Mucosa of descending colon (tissue), 3 donors: ENCODE measurements around the gene QRFPR. TPM values are rescaled to one million over a fixed set of nuclear protein-coding genes. Genes with fewer than 3 reads are reported as not detected.

Experiments
- ATAC-seq: fragments of 200-7000 bp; cut with Tn5 transposase; one replicate; pipeline ENCODE4 v1.9.1; 2020; ENCODE audit warnings: mild to moderate bottlenecking, moderate library complexity
- DNase-seq, 3 donors: peaks; one replicate each; pipeline ENCODE4 v3.0.0-alpha.2; 2020
- H3K36me3 ChIP-seq: fragments of 200-600 bp; one replicate; pipeline ENCODE4 v1.8.0; 2021; ENCODE audit warnings: low read depth, mild to moderate bottlenecking
- H3K4me1 ChIP-seq: fragments of 200-600 bp; one replicate; pipeline ENCODE4 v1.8.0; 2021; ENCODE audit warnings: low read depth, mild to moderate bottlenecking
- H3K4me3 ChIP-seq: fragments of 200-600 bp; one replicate; pipeline ENCODE4 v1.8.0; 2021; ENCODE audit warnings: mild to moderate bottlenecking
- H3K9me3 ChIP-seq: fragments of 200-600 bp; one replicate; pipeline ENCODE4 v1.8.0; 2021; ENCODE audit warnings: mild to moderate bottlenecking
- intact Hi-C, 2 donors: fragments of 100-400 bp; cut with DNase I in 1 of 2; cut with micrococcal nuclease in 1 of 2; formaldehyde crosslinking; loops; one replicate each; pipeline versions ENCODE4 v1.11.0 to v1.11.1; 2022; cut with DNase I, micrococcal nuclease
- total RNA-seq, 3 donors: library from RNA; stranded (reverse); fragmentation: NEBNext Ultra II Directional in 2 of 3; extraction: Animal tissue kit (Norgen Biotek cat#: 25700) in 2 of 3; gene quantifications; one replicate each; pipeline versions ENCODE4 v1.2.1 to v1.2.4, GENCODE V29; 2021 to 2023
- TF ChIP-seq, protein P1 (sequence below): fragments of 200-600 bp; IDR thresholded peaks from one replicate; pipeline ENCODE4 v1.8.0; 2022; ENCODE audit warnings: antibody characterized with exemption, mild to moderate bottlenecking
- donor health status: DM: no; HTN: no; CAD: no; lungs with moderate emphysema.
- donor health status: DM: no; HTN: no; CAD: no.
- donor health status: DM: no; HTN: yes; CAD: no.

QRFPR gene
- total RNA-seq, 3 donors from 2014 or later: not detected

DNA sequence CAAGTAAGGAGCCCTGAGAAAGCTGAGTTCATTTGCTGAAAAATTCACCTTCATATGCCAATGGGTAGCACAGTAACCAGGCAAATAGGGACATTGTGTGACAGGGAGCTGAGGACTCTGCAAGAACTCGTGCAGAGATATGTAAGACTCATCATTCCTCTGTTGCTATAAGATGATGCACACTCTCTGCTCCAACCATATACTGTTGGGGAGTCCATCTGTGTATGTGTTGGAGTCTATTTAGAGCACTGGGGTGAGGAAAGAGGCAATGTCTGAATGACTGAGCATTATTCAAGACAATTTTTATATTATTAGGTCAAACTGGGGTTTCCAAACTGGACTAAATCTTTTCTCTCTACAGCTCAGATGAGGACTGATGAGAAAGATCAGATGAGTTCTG, 100.4 kb downstream of the QRFPR start:
- Histone ChIP-seq H3K4me1 (no peaks in the 10 kb centered on the region), H3K4me3 (no peak overlapping the region), H3K9me3 (no peaks in the 10 kb centered on the region), H3K36me3 (no peaks in the 10 kb centered on the region)
- TF ChIP-seq, protein P1, sequence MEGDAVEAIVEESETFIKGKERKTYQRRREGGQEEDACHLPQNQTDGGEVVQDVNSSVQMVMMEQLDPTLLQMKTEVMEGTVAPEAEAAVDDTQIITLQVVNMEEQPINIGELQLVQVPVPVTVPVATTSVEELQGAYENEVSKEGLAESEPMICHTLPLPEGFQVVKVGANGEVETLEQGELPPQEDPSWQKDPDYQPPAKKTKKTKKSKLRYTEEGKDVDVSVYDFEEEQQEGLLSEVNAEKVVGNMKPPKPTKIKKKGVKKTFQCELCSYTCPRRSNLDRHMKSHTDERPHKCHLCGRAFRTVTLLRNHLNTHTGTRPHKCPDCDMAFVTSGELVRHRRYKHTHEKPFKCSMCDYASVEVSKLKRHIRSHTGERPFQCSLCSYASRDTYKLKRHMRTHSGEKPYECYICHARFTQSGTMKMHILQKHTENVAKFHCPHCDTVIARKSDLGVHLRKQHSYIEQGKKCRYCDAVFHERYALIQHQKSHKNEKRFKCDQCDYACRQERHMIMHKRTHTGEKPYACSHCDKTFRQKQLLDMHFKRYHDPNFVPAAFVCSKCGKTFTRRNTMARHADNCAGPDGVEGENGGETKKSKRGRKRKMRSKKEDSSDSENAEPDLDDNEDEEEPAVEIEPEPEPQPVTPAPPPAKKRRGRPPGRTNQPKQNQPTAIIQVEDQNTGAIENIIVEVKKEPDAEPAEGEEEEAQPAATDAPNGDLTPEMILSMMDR: no peak
- ATAC-seq: no peak
- no peak for DNase-seq
- intact Hi-C loops: no loop called here

DNA sequence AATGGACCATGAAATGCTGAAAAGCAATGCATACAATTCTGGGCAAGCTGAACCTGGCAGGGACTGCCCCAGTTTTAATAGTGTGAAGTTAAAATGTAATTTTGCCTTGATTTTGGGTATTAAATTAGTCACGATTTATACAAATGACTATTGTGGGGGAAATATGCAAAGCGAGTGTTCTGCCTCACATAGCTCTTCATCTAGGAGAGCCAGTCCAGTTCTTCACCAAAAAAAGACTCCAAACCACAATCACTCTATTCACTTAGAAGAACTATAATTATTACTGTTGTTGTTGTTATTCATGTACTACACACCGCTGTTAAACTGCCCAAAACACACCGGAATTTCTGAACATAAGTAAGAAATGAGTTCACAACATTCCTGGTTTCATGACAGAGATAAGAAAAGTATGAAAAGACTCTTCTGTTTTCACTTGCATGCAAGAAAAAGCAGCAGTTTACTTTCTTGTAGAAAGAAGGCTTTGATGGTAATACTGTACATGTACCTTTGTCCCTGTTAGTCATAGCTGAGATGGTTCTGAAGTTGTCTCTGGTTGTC, 101.9 kb downstream of the QRFPR start:
- H3K9me3 ChIP-seq: no peaks in the 10 kb centered on the region
- intact Hi-C loops: no loop called here
- ATAC-seq: no peak
- no peak overlapping the region for H3K4me3 ChIP-seq
- no peaks in the 10 kb centered on the region for H3K36me3 ChIP-seq
- TF ChIP-seq, protein P1: no peak
- DNase-seq: no peak
- H3K4me1 ChIP-seq: no peaks in the 10 kb centered on the region

Other genes with a start within 250 kb of the QRFPR start
- 1 to 10 TPM in 2 of 3 donors, under 1 TPM in 1; 0.38 to 2.0 (median 1.1) TPM for gene TNIP3, start 216.7 kb downstream of the QRFPR start, total RNA-seq